Heart right ventricle (tissue), 16 donors: ENCODE results near the gene ATXN1. TPM values are rescaled to one million over a fixed set of nuclear protein-coding genes. Genes with fewer than 3 reads are reported as not detected.

Source experiments
- ATAC-seq, 8 donors: fragments of 200-7000 bp; cut with Tn5 transposase; one replicate each; pipeline ENCODE4 v1.9.1; 2020; ENCODE audit warnings: mild to moderate bottlenecking in 8 of 8, moderate library complexity in 8 of 8, moderate number of reproducible peaks in 1 of 8
- DNase-seq, 2 donors: peaks; one replicate each; pipeline ENCODE4 v3.0.0-alpha.2; 2020
- H3K27ac ChIP-seq, 10 donors: fragments of 200-600 bp; sonication (generic) in 2 of 10; one replicate each; pipeline versions ENCODE4 v1.5.0 to v1.8.0; 2020 to 2022; ENCODE audit warnings: mild to moderate bottlenecking in 3 of 10
- H3K27me3 ChIP-seq, 7 donors: fragments of 200-600 bp; one replicate each; pipeline ENCODE4 v1.8.0; 2021 to 2022; ENCODE audit warnings: mild to moderate bottlenecking in 2 of 7
- H3K36me3 ChIP-seq, 9 donors: fragments of 200-600 bp; sonication (generic) in 1 of 9; one replicate each; pipeline versions ENCODE4 v1.5.0 to v1.8.0; 2020 to 2022; ENCODE audit warnings: mild to moderate bottlenecking in 2 of 9
- H3K4me1 ChIP-seq, 9 donors: fragments of 200-600 bp; sonication (generic) in 1 of 9; one replicate each; pipeline versions ENCODE4 v1.5.0 to v1.8.0; 2020 to 2022; ENCODE audit warnings: mild to moderate bottlenecking in 4 of 9
- H3K4me3 ChIP-seq, 10 donors: fragments of 200-600 bp; sonication (generic) in 2 of 10; one replicate each; pipeline versions ENCODE4 v1.5.0 to v1.8.0; 2020 to 2022; ENCODE audit warnings: mild to moderate bottlenecking in 7 of 10, moderate library complexity in 2 of 10
- H3K9me3 ChIP-seq, 11 donors: fragments of 200-600 bp in 10 of 11; sonication (generic) in 2 of 11; one replicate each; pipeline versions ENCODE4 v1.5.0 to v1.8.0; 2013 to 2022; ENCODE audit warnings: mild to moderate bottlenecking in 2 of 11, control low read depth in 1 of 11, moderate library complexity in 1 of 11
- CTCF ChIP-seq, 9 donors: fragments of 200-600 bp; sonication (generic) in 2 of 9; IDR thresholded peaks; one replicate each; pipeline versions ENCODE4 v1.5.0 to v1.8.0; 2021 to 2022; ENCODE audit warnings: antibody characterized with exemption in 9 of 9, mild to moderate bottlenecking in 5 of 9, moderate library complexity in 1 of 9
- WGBS, 2 donors: extraction: QIAGEN DNeasy Blood & Tissue Kit; methylation state at CpG; one replicate each; pipeline ENCODE4 v1.1.7; 2013; ENCODE audit warnings: inconsistent platforms in 1 of 2; 5-methylcytosine and 5-hydroxymethylcytosine counted together
- intact Hi-C, 10 donors: fragments of 100-400 bp; cut with DNase I; formaldehyde crosslinking; loops; one replicate each; pipeline versions ENCODE4 v1.11.1 to v1.14.2; 2022
- polyA plus RNA-seq, 2 donors: library from polyadenylated mRNA; stranded (reverse); fragments of 200-250 nt; gene quantifications; one replicate each; pipeline ENCODE4 v1.2.3, GENCODE V29; 2013
- total RNA-seq, 10 donors: library from RNA; stranded (reverse); fragmentation: NEBNext Ultra II Directional in 3 of 10; extraction: Animal tissue kit (Norgen Biotek cat#: 25700) in 3 of 10; gene quantifications; one replicate each; pipeline versions ENCODE4 v1.2.1 to v1.2.4, GENCODE V29; 2021 to 2023
- donor health status: Arrhythmogenic right ventricular cardiomyopathy.
- donor health status: ischemic (EF 13 %, LVEDD 7.1; RV severe dilation, severe dysfunction).
- donor health status: healthy with polysubstance abuse.
- donor health status: DM: no; HTN: yes; CAD: no.
- donor health status: DM: no; HTN: no; CAD: no.
- donor health status: ischemic (EF 25% LVEDD 6.9; RV normal size, moderate dysfunction).
- donor health status: ischemic (EF 25% LVEDD 5.7; RV mildly dilated, moderate dysfunction).
- donor health status: healthy.
- donor health status: DM: yes; HTN: yes; CAD: no.
- donor health status: Ischemic cardiomyopathy.
- donor health status: ischemic (EF 35%, LVEDD 5.7; RV mildly dilated, moderate dysfunction).
- donor health status: nonischemic (EF 11% LVEDD 7.7; RV severe dilation, severe dysfunction).
- donor health status: DM: yes; HTN: yes; CAD: no.
- donor health status: PGD.
- donor health status: ischemic (EF 29% LVEDD 5.4; RV normal size, mild dysfunction).
- donor health status: nonischemic (EF 23%, LVEDD 6.1; RV moderate dilation, normal function).

The ATXN1 gene
- total and polyA plus RNA-seq, 12 donors = 4.1 to 46.5 (median 40.3) TPM

GRCh38 chr6:16591396-16592222 lies 169.7 kb downstream of the ATXN1 start:
- H3K9me3 ChIP-seq = no peaks in the 10 kb centered on the region
- intact Hi-C loops = no loop called here
- ATAC-seq (peak in 2 of 8 donors; percentile 11 to 24), DNase-seq (no peak)
- H3K4me1 ChIP-seq = peaks cover 0 to 34% (median 0%) of the 10 kb centered on the region in 9 donors
- no peaks in the 10 kb centered on the region for H3K27me3 ChIP-seq
- peak overlapping the region in 1 of 10 donors; percentile 3 for H3K4me3 ChIP-seq
- 76% methylated on average over 11 of the region's 11 CpGs for WGBS, 2 donors
- peaks cover 0 to 2% (median 0%) of the 10 kb centered on the region in 9 donors for H3K36me3 ChIP-seq
- no peak for TF ChIP-seq CTCF (IDR thresholded peaks at IDR 0.05)
- peak overlapping the region in 2 of 10 donors; percentile 21 to 58 for H3K27ac ChIP-seq

- Histone ChIP-seq H3K36me3 (peaks cover 0 to 36% (median 6%) of the 10 kb centered on the region in 9 donors), H3K9me3 (no peaks in the 10 kb centered on the region), H3K4me3 (peak overlapping the region in 4 of 10 donors; percentile 15 to 36 (median 15)), H3K4me1 (peaks cover 0 to 23% (median 0%) of the 10 kb centered on the region in 9 donors), H3K27ac (peak overlapping the region in 3 of 10 donors; percentile 12 to 64 (median 41)), H3K27me3 (no peaks in the 10 kb centered on the region)
- 79 to 84% methylated on average over 6 of the region's 6 CpGs for WGBS, 2 donors
- DNase-seq = no peak
- intact Hi-C loops = no loop called here
- peak in 5 of 8 donors; percentile 47 to 63 (median 49) for ATAC-seq
- no peak for TF ChIP-seq CTCF (IDR thresholded peaks at IDR 0.05)
Observed at GRCh38 chr6:16585805-16586204, 175.5 kb downstream of the ATXN1 start.

GRCh38 chr6:16583144-16583762 lies 178.0 kb downstream of the ATXN1 start:
- H3K27ac ChIP-seq = peak overlapping the region in 4 of 10 donors; percentile 7 to 34 (median 18)
- H3K36me3 ChIP-seq = peaks cover 0 to 40% (median 6%) of the 10 kb centered on the region in 9 donors
- 79 to 90% methylated on average over 12 of the region's 12 CpGs for WGBS, 2 donors
- H3K27me3 ChIP-seq = no peaks in the 10 kb centered on the region
- no peaks in the 10 kb centered on the region for H3K9me3 ChIP-seq
- no peak for TF ChIP-seq CTCF (IDR thresholded peaks at IDR 0.05)
- peak overlapping the region in 4 of 10 donors; percentile 1 to 32 (median 24) for H3K4me3 ChIP-seq
- intact Hi-C loops = no loop called here
- H3K4me1 ChIP-seq = peaks cover 0 to 17% (median 0%) of the 10 kb centered on the region in 9 donors
- no peak for ATAC-seq
- no peak for DNase-seq

- ATAC-seq (no peak), DNase-seq (no peak)
- 75 to 81% methylated on average over 3 of the region's 3 CpGs for WGBS, 2 donors
- no peaks in the 10 kb centered on the region for H3K9me3 ChIP-seq
- H3K27me3 ChIP-seq = no peaks in the 10 kb centered on the region
- intact Hi-C loops = no loop called here
- peak overlapping the region in 3 of 10 donors; percentile 7 to 34 (median 29) for H3K27ac ChIP-seq
- H3K4me3 ChIP-seq = peak overlapping the region in 2 of 10 donors; percentile 1 to 32
- H3K36me3 ChIP-seq = peaks cover 0 to 40% (median 6%) of the 10 kb centered on the region in 9 donors
- peaks cover 0 to 15% (median 0%) of the 10 kb centered on the region in 9 donors for H3K4me1 ChIP-seq
- TF ChIP-seq CTCF (IDR thresholded peaks at IDR 0.05) = no peak
Observed at GRCh38 chr6:16582446-16583143, 178.7 kb downstream of the ATXN1 start.
